GM12801 (cell line): Measurements from ENCODE around the gene ADCY2.

Experiments used
- CTCF ChIP-seq: IDR thresholded peaks from one replicate; pipeline ENCODE4 v1.5.1; 2011; ENCODE audit warnings: control low read depth; ENCODE audit not compliant: insufficient read length; ENCODE audit errors: extremely low read depth

Gene ADCY2

GRCh38 chr5:7539571-7539970 lies 143.6 kb downstream of the ADCY2 start:
- no peak for TF ChIP-seq CTCF

- no peak for TF ChIP-seq CTCF
Observed at GRCh38 chr5:7540736-7541485, 145.0 kb downstream of the ADCY2 start.

- no peak for TF ChIP-seq CTCF
Observed at GRCh38 chr5:7541898-7542297, 146.0 kb downstream of the ADCY2 start.

GRCh38 chr5:7546555-7546954 lies 150.6 kb downstream of the ADCY2 start:
- TF ChIP-seq CTCF, result no peak

GRCh38 chr5:7548596-7548995 lies 152.7 kb downstream of the ADCY2 start:
- TF ChIP-seq CTCF, result no peak

- no peak for TF ChIP-seq CTCF
Observed at GRCh38 chr5:7565559-7565958, 169.6 kb downstream of the ADCY2 start.

GRCh38 chr5:7576023-7576715 lies 180.2 kb downstream of the ADCY2 start:
- TF ChIP-seq CTCF, result no peak
